K562 (cell line): Measurements from ENCODE around the gene FAM199X. TPM values are rescaled to one million over a fixed set of nuclear protein-coding genes. Genes with fewer than 3 reads are reported as not detected.
A peak's percentile ranks its signal among the peaks of the same experiment; 100 is the strongest.

Source experiments
- ATF1 ChIP-seq, 2 experiments: fragments of 450-650 bp in 1 of 2; IDR thresholded peaks; 2 replicates each; pipeline ENCODE4 v1.6.1; 2016; ENCODE audit warnings: missing compliant biosample characterization in 1 of 2, missing genetic modification characterization in 1 of 2
- BDP1 ChIP-seq: IDR thresholded peaks from 3 replicates; pipeline ENCODE4 v1.6.1; 2011; ENCODE audit not compliant: insufficient read length, insufficient read depth
- CREB5 ChIP-seq: fragments of 250-450 bp; sonication (Bioruptor Pico); IDR thresholded peaks from 2 replicates; pipeline ENCODE4 v1.5.0; 2020; ENCODE audit warnings: mild to moderate bottlenecking
- CREBBP ChIP-seq: IDR thresholded peaks from one replicate; pipeline ENCODE4 v1.6.1; 2012; ENCODE audit warnings: low read depth, mild to moderate bottlenecking, control low read depth, inconsistent platforms, low read length
- EHMT2 ChIP-seq: fragments of 450-650 bp; IDR thresholded peaks from 2 replicates; pipeline ENCODE4 v1.6.1; 2018; ENCODE audit warnings: antibody characterized with exemption
- ETV5 ChIP-seq: sonication (generic); formaldehyde crosslinking; IDR thresholded peaks from 2 replicates; pipeline ENCODE4 v1.4.0; 2020; ENCODE audit warnings: low read depth, mild to moderate bottlenecking, missing genetic modification reagents
- EWSR1 ChIP-seq: fragments of 450-650 bp; IDR thresholded peaks from 2 replicates; pipeline ENCODE4 v1.6.1; 2018; ENCODE audit warnings: borderline replicate concordance, mild to moderate bottlenecking, low read depth, moderate library complexity; ENCODE audit not compliant: partially characterized antibody
- GATAD2A ChIP-seq: fragments of 450-650 bp; IDR thresholded peaks from 2 replicates; pipeline ENCODE4 v1.6.1; 2017
- HINFP ChIP-seq: fragments of 450-650 bp; conservative IDR thresholded peaks from 2 replicates; pipeline ENCODE4 v1.6.1; 2016; ENCODE audit warnings: missing genetic modification characterization, low read depth, mild to moderate bottlenecking, control low read depth, missing compliant biosample characterization
- HIVEP1 ChIP-seq: fragments of 250-450 bp; sonication (Bioruptor Pico); IDR thresholded peaks from 2 replicates; pipeline ENCODE4 v1.4.0; 2020; ENCODE audit warnings: mild to moderate bottlenecking
- HNRNPLL ChIP-seq: fragments of 200-400 bp; formaldehyde crosslinking; IDR thresholded peaks from 2 replicates; pipeline ENCODE4 v1.6.1; 2017; ENCODE audit warnings: low read length, low read depth, mild to moderate bottlenecking; ENCODE audit not compliant: poor library complexity, severe bottlenecking
- IFI16 ChIP-seq: fragments of 250-450 bp; sonication (Bioruptor Pico); IDR thresholded peaks from 2 replicates; pipeline ENCODE4 v2.1.2; 2022; ENCODE audit warnings: mild to moderate bottlenecking, inconsistent platforms
- KDM1A ChIP-seq, 2 experiments: fragments of 450-650 bp; IDR thresholded peaks; 2 replicates each; pipeline ENCODE4 v1.6.1; 2016; ENCODE audit warnings: mild to moderate bottlenecking in 2 of 2
- MNT ChIP-seq, 2 experiments: fragments of 450-650 bp; conservative IDR thresholded peaks; 2 replicates each; pipeline ENCODE4 v1.6.1; 2017; ENCODE audit warnings: mild to moderate bottlenecking in 2 of 2, moderate library complexity in 2 of 2
- MTA1 ChIP-seq: fragments of 450-650 bp; IDR thresholded peaks from 2 replicates; pipeline ENCODE4 v1.6.1; 2017; ENCODE audit warnings: borderline replicate concordance
- POU5F1 ChIP-seq: fragments of 150-350 bp; IDR thresholded peaks from 2 replicates; pipeline ENCODE4 v1.6.1; 2014; ENCODE audit warnings: borderline replicate concordance, low read length, low read depth, mild to moderate bottlenecking; ENCODE audit not compliant: partially characterized antibody
- SRSF7 ChIP-seq: fragments of 200-400 bp; formaldehyde crosslinking; optimal IDR thresholded peaks from 2 replicates; pipeline ENCODE3; 2017; ENCODE audit warnings: mild to moderate bottlenecking, low read depth, low read length
- ZNF184 ChIP-seq: sonication (generic); formaldehyde crosslinking; IDR thresholded peaks from 2 replicates; pipeline ENCODE4 v1.5.0; 2020; ENCODE audit warnings: missing genetic modification reagents
- ZNF217 ChIP-seq: sonication (generic); formaldehyde crosslinking; IDR thresholded peaks from 2 replicates; pipeline ENCODE4 v1.8.0; 2022; ENCODE audit warnings: mild to moderate bottlenecking, missing genetic modification reagents
- ZNF253 ChIP-seq: fragments of 250-450 bp; sonication (Bioruptor Pico); conservative IDR thresholded peaks from 2 replicates; pipeline ENCODE4 v1.6.1; 2021; ENCODE audit warnings: mild to moderate bottlenecking
- ZNF311 ChIP-seq: fragments of 250-450 bp; sonication (Bioruptor Pico); IDR thresholded peaks from 2 replicates; pipeline ENCODE4 v1.4.0; 2020; ENCODE audit warnings: mild to moderate bottlenecking, moderate library complexity
- ZNF354B ChIP-seq: fragments of 250-450 bp; sonication (Bioruptor Pico); IDR thresholded peaks from 2 replicates; pipeline ENCODE4 v1.4.0; 2020
- ZNF583 ChIP-seq: fragments of 250-450 bp; sonication (Bioruptor Pico); IDR thresholded peaks from 2 replicates; pipeline ENCODE4 v1.4.0; 2020
- ZNF764 ChIP-seq: fragments of 250-450 bp; sonication (Bioruptor Pico); IDR thresholded peaks from 2 replicates; pipeline ENCODE4 v1.4.0; 2020; ENCODE audit warnings: low read depth, mild to moderate bottlenecking, moderate library complexity
- ZNF778 ChIP-seq: fragments of 450-650 bp; formaldehyde crosslinking; IDR thresholded peaks from 2 replicates; pipeline ENCODE4 v1.4.0; 2020; ENCODE audit warnings: mild to moderate bottlenecking, moderate library complexity
- polyA plus RNA-seq, 8 experiments: library from polyadenylated mRNA; depleted of rRNA in 4 of 8; stranded (reverse) in 5 of 8; unstranded in 3 of 8; fragments of >200 nt; fragmentation: Nextera tagmentation in 2 of 8; fragmentation: Illumina TruSeq in 1 of 8; extraction: Ambion mirVana in 2 of 8; extraction: Trizol in 1 of 8; gene quantifications; 2 replicates each; pipeline versions ENCODE4 v1.2.1 to v1.2.3, GENCODE V29; 2011 to 2014; ENCODE audit warnings: inconsistent platforms in 1 of 8, missing spikeins in 1 of 8
- total RNA-seq, 7 experiments: library from RNA; depleted of rRNA in 6 of 7; stranded (reverse); fragments of >200 nt in 6 of 7; fragmentation: Illumina TruSeq in 2 of 7; extraction: Trizol in 2 of 7; gene quantifications; 2 replicates each; pipeline versions ENCODE4 v1.2.1 to v1.2.3, GENCODE V29; 2011 to 2021; ENCODE audit warnings: low replicate concordance in 1 of 7

Gene FAM199X
- total and polyA plus RNA-seq, 9 of the 15 experiments (the other 6 are each of a cell fraction or from before 2014, with no cell fraction given) = 4.6 to 22.2 (median 13.7) TPM

GRCh38 chrX:104156630-104157529 lies 9.4 kb upstream of the FAM199X start, which contains the start of gene SLC25A53 (continued):
- TF ChIP-seq HINFP (tag) (0 out of 2 replicates have a peak, but pooled peaks have one; percentile 44), CREB5 (CRISPR knock-in tag) (no peak), CREBBP (no peak), ZNF217 (CRISPR knock-in tag) (no peak), HNRNPLL (peak; percentile 30), IFI16 (no peak), SRSF7 (no peak), ZNF354B (CRISPR knock-in tag) (no peak), MTA1 (peak; percentile 99), BDP1 (no peak), ZNF583 (CRISPR knock-in tag) (no peak), EHMT2 (peak; percentile 62; the same call in 1 of the 2 replicates), EWSR1 (no peak), ZNF764 (CRISPR knock-in tag) (no peak), MNT (conservative IDR thresholded peaks at IDR 0.05) (peak; percentile 73 to 89), KDM1A (IDR thresholded peaks at IDR 0.05) (no peak), ZNF253 (CRISPR knock-in tag) (no peak), HIVEP1 (CRISPR knock-in tag) (no peak), GATAD2A (no peak), ETV5 (peak; percentile 93), ZNF311 (CRISPR knock-in tag) (no peak), POU5F1 (no peak), ZNF778 (CRISPR knock-in tag) (no peak), ATF1 (CRISPR knock-in tag; IDR thresholded peaks at IDR 0.05) (peak; percentile 77), ATF1 (tag; IDR thresholded peaks at IDR 0.05) (peak; percentile 99), ZNF184 (CRISPR knock-in tag) (no peak)
